Choroid plexus epithelial cell (primary cell): ENCODE results near the gene TAB3.

ENCODE experiments used
- DNase-seq: peaks from one replicate; pipeline ENCODE4 v3.0.0-alpha.2; 2010; ENCODE audit warnings: low read depth
- H3K4me3 ChIP-seq: 2 replicates; pipeline ENCODE4 v1.5.1; 2011; ENCODE audit warnings: low read depth, mild to moderate bottlenecking, control low read depth, low read length, moderate library complexity
- TF ChIP-seq, protein P1 (sequence below): conservative IDR thresholded peaks from 2 replicates; pipeline ENCODE4 v1.5.1; 2011; ENCODE audit warnings: low read depth, mild to moderate bottlenecking, control low read depth, inconsistent platforms, low read length, moderate library complexity

Gene TAB3

GRCh38 chrX:30863974-30864373, 25.1 kb downstream of the TAB3 start:
- TF ChIP-seq, protein P1, sequence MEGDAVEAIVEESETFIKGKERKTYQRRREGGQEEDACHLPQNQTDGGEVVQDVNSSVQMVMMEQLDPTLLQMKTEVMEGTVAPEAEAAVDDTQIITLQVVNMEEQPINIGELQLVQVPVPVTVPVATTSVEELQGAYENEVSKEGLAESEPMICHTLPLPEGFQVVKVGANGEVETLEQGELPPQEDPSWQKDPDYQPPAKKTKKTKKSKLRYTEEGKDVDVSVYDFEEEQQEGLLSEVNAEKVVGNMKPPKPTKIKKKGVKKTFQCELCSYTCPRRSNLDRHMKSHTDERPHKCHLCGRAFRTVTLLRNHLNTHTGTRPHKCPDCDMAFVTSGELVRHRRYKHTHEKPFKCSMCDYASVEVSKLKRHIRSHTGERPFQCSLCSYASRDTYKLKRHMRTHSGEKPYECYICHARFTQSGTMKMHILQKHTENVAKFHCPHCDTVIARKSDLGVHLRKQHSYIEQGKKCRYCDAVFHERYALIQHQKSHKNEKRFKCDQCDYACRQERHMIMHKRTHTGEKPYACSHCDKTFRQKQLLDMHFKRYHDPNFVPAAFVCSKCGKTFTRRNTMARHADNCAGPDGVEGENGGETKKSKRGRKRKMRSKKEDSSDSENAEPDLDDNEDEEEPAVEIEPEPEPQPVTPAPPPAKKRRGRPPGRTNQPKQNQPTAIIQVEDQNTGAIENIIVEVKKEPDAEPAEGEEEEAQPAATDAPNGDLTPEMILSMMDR: no peak
- DNase-seq: no peak
- no peak overlapping the region for H3K4me3 ChIP-seq

DNA sequence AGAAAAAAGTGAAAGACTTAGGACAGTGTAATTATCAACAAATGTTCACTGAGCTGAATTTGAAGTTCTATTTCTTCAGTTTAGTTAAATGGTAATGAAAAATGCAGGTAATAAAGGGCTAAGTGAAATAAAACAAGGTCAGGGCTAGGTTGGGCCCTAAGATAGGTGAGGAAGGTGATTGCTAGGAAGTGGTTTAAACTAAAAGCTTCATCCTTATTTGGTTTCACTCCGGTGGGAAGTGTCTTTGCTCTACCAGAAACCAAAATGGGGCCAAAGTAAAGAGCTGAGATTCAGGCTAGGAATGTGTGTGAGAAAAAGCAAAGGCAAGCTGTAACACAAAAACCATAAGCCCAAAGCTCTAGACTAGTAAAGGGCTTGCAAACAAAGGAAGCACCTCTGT, 31.0 kb downstream of the TAB3 start:
- TF ChIP-seq, protein P1: no peak
- no peak for DNase-seq
- no peak overlapping the region for H3K4me3 ChIP-seq

DNA sequence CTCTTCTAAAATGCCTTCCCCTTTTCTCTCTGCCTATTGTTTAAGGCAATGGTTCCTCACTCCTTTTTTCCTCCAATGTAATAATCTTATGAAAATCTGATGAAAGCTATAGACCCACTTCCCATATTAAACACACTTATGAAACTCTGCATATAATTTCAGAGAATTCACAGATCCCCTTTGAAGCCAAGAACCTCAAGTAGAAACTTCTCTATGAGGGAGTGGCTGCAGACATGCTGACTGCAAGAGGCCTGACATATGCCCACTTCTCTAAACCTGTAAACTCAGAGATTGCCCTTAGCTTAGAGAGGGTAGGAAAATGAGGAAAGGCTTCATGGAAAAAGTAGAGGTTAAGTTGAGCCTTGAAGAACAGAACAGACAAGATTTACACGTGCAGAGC, 37.6 kb downstream of the TAB3 start:
- no peak overlapping the region for H3K4me3 ChIP-seq
- no peak for DNase-seq
- TF ChIP-seq, protein P1: no peak

DNA sequence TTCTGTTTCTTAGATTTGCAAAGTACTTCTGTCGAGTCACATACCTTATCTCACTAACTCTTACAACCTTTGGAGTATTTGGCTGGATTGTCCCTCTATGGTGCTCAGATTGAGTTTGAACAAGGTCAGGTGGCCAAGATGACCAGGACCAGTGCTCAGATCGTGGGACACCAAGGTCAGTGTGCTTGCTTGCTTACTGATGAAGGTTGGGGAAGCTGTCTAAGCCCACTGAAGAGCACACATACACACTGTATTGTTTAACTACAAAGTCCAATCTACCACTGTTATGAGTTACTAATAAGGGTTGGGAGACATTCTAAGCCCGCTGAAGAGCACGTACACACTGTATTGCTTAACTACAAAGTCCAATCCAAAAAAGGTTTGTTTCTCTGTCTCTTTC, 53.7 kb downstream of the TAB3 start:
- no peak for DNase-seq
- H3K4me3 ChIP-seq: no peak overlapping the region
- TF ChIP-seq, protein P1: no peak

- TF ChIP-seq, protein P1: no peak
- H3K4me3 ChIP-seq: no peak overlapping the region
- no peak for DNase-seq
Observed at GRCh38 chrX:30833896-30834295, 55.2 kb downstream of the TAB3 start.

DNA sequence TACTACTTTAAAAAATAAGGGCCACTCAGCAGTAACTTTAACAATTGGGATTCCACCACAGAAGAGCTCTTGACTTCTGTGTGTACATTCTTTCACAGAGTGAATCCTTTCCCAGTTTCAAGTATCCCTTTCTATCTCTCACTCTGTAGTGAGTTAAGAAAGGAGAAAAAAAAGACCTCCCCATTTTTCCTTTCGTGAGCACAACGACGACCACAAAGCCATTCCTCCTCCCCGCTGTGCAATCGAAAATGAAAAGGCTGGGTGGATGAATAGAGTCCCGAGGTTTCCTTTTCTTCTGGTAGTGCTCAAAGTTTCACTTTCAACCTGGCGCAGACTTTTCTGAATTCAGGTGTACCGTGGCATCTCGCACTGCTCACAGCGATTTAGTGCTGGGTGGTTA, 58.0 kb downstream of the TAB3 start:
- TF ChIP-seq, protein P1: no peak
- no peak overlapping the region for H3K4me3 ChIP-seq
- no peak for DNase-seq

DNA sequence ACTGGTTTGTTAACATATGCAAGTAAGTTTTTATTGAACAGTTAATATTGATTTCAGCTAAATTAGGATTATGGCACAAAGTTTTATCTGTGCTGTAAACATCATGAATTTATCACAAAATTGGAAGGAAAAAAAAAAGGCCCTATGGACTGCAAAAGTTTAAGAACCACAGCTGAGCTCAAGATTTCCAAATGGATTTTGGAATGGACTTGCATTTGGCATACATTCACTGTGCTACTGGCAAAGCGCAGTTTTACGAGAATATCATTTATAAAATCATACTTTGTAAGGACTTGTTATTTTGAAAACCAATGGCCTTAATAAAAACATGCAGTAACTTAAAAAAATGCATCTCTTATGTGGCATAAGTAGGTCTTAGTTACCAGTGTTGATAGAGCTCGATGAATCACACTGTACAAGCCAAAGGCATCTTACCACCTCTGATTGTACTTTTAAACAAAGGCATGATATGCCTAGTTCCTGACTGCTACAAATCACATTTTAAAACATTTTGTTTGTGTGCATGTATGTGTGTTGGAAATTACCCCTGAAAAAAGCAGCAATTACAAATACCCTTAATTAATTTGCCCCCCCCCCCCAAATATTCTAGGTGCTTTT, 58.6 kb downstream of the TAB3 start:
- no peak overlapping the region for H3K4me3 ChIP-seq
- no peak for DNase-seq

More for the DNA sequence above, 58.6 kb downstream of the TAB3 start:
- TF ChIP-seq, protein P1: no peak
